ENCODE data around the gene ADARB2. TPM values are rescaled to one million over a fixed set of nuclear protein-coding genes. Genes with fewer than 3 reads are reported as not detected.
"Not testable (repeated sequence)": the region's sequence is repeated elsewhere in the genome, so short reads cannot be mapped to it uniquely, and the experiment has no call there.

ADARB2 gene
- total RNA-seq, 1 donor from 2014 or later, result 1.8 TPM

- H3K27ac Mint-ChIP-seq (ENCODE audit: unreplicated experiment), result no peak overlapping the region
- H3K4me3 Mint-ChIP-seq, result no peak overlapping the region
- H3K9me3 Mint-ChIP-seq, result peaks cover 3% of the 10 kb centered on the region
- H3K27me3 Mint-ChIP-seq (ENCODE audit: low read depth), result peaks cover 2% of the 10 kb centered on the region
- peaks cover 5% of the 10 kb centered on the region for H3K36me3 Mint-ChIP-seq (ENCODE audit: low read depth)
- no peak for DNase-seq (ENCODE audit: low read depth, low spot score)
- peaks cover 12% of the 10 kb centered on the region for H3K4me1 Mint-ChIP-seq
- TF ChIP-seq CTCF (conservative IDR thresholded peaks at IDR 0.05), result no peak
Observed at GRCh38 chr10:1620803-1621202, 116.5 kb downstream of the ADARB2 start.

GRCh38 chr10:1617376-1618317 lies 119.7 kb downstream of the ADARB2 start:
- Mint-ChIP-seq H3K4me1 (peaks cover 22% of the 10 kb centered on the region), H3K27ac (ENCODE audit: unreplicated experiment) (peak overlapping the region; percentile 31)
- not testable (repeated sequence) for DNase-seq (ENCODE audit: low read depth, low spot score); H3K27me3 Mint-ChIP-seq (ENCODE audit: low read depth); H3K36me3 Mint-ChIP-seq (ENCODE audit: low read depth); H3K4me3 Mint-ChIP-seq; H3K9me3 Mint-ChIP-seq

DNA sequence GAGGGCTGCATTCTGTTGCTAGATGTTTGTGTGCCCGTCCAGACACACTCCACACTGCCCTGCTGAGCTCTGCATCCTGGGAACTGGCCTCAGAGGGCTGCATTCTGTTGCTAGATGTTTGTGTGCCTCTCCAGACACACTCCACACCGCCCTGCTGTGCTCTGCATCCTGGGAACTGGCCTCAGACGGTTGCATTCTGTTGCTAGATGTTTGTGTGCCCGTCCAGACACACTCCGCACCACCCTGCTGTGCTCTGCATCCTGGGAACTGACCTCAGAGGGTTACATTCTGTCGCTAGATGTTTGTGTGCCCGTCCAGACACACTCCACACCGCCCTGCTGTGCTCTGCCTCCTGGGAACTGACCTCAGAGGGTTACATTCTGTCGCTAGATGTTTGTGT lies 120.6 kb downstream of the ADARB2 start:
- Mint-ChIP-seq H3K4me1 (peaks cover 32% of the 10 kb centered on the region), H3K27ac (ENCODE audit: unreplicated experiment) (peak overlapping the region; percentile 57)
- H3K4me3 Mint-ChIP-seq; H3K27me3 Mint-ChIP-seq (ENCODE audit: low read depth); H3K9me3 Mint-ChIP-seq; H3K36me3 Mint-ChIP-seq (ENCODE audit: low read depth); DNase-seq (ENCODE audit: low read depth, low spot score): not testable (repeated sequence)

DNA sequence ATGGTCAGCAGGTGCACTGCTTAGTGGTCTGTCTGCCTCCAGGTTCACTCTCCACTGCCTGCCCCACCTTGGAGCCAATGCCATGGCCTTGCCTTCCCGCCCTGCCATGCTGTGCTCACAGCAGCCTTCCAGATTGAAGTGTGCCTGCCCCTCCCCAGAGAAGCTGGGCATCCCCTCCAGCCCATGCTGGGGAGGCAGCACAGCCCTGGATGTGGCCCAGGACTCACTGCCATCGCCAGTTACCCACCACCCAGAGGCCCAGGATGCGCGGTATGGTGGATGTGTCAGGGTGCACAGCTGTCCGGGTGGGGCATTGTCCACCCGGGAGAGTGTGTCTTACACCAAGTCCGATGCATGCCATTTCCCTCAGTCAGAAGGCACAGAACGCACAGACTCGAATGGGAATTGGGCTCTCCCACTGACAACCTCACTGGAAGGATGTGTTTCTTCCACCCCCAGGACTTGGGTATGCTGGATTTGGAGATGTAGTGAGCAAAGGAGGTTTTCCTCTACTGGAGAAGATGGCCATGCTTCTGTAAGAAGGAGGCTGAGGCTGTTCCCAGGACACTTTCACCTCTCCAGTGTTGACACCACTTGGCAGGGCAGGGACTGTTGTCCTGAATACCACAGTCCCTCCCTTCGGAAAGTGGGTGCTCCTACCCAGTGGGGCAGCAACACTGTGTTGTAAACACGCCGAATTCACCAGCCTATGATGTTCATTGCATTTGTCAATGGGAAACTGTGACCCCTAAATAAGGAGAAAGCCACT lies 122.0 kb downstream of the ADARB2 start:
- Mint-ChIP-seq H3K4me3 (no peak overlapping the region), H3K36me3 (ENCODE audit: low read depth) (peaks cover 3% of the 10 kb centered on the region), H3K9me3 (peaks cover 3% of the 10 kb centered on the region), H3K27me3 (ENCODE audit: low read depth) (no peaks in the 10 kb centered on the region), H3K4me1 (peaks cover 37% of the 10 kb centered on the region), H3K27ac (ENCODE audit: unreplicated experiment) (no peak overlapping the region)
- no peak for DNase-seq (ENCODE audit: low read depth, low spot score)
- no peak for TF ChIP-seq CTCF (conservative IDR thresholded peaks at IDR 0.05)

- DNase-seq (ENCODE audit: low read depth, low spot score), result no peak
- H3K4me3 Mint-ChIP-seq, result no peak overlapping the region
- no peak for TF ChIP-seq CTCF (conservative IDR thresholded peaks at IDR 0.05)
- H3K36me3 Mint-ChIP-seq (ENCODE audit: low read depth), result no peaks in the 10 kb centered on the region
- H3K27me3 Mint-ChIP-seq (ENCODE audit: low read depth), result no peaks in the 10 kb centered on the region
- peaks cover 48% of the 10 kb centered on the region for H3K4me1 Mint-ChIP-seq
- H3K27ac Mint-ChIP-seq (ENCODE audit: unreplicated experiment), result no peak overlapping the region
- H3K9me3 Mint-ChIP-seq, result no peaks in the 10 kb centered on the region
Observed at GRCh38 chr10:1613511-1613910, 123.8 kb downstream of the ADARB2 start.

- Mint-ChIP-seq H3K4me1 (peaks cover 54% of the 10 kb centered on the region), H3K27me3 (ENCODE audit: low read depth) (peaks cover 5% of the 10 kb centered on the region), H3K27ac (ENCODE audit: unreplicated experiment) (no peak overlapping the region), H3K4me3 (no peak overlapping the region), H3K9me3 (no peaks in the 10 kb centered on the region), H3K36me3 (ENCODE audit: low read depth) (no peaks in the 10 kb centered on the region)
- no peak for TF ChIP-seq CTCF (conservative IDR thresholded peaks at IDR 0.05)
- no peak for DNase-seq (ENCODE audit: low read depth, low spot score)
Observed at GRCh38 chr10:1612908-1613307, 124.4 kb downstream of the ADARB2 start.
